ENCODE results near the gene LYPD6B.

The LYPD6B gene

GRCh38 chr2:149080971-149081370 is 42.5 kb downstream of the LYPD6B start:
- DNase-seq, result no peak

- no peak for DNase-seq
These were observed 43.6 kb downstream of the LYPD6B start for GRCh38 chr2:149082079-149082478.

DNA sequence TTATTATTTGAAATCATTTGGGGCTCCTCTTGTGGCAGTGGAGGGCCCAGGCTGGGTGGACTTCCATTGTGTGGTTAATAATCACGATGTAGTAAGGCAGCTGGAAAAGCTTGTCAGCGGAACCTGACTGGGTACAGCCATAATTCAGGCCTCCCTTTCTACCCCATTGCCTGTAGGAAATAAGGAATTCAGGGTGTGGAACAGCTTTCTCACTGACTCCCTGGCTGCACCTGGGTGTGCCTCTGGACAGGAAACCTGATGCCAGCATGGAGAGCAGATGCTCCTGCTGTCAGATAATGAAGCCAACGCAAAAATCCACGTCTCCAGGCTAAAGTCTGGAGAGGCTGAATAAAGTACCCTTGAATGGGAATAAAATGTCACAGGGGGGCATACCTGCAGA is 44.2 kb downstream of the LYPD6B start:
- DNase-seq, result no peak

GRCh38 chr2:149084924-149085795 is 46.7 kb downstream of the LYPD6B start:
- DNase-seq, result no peak

DNA sequence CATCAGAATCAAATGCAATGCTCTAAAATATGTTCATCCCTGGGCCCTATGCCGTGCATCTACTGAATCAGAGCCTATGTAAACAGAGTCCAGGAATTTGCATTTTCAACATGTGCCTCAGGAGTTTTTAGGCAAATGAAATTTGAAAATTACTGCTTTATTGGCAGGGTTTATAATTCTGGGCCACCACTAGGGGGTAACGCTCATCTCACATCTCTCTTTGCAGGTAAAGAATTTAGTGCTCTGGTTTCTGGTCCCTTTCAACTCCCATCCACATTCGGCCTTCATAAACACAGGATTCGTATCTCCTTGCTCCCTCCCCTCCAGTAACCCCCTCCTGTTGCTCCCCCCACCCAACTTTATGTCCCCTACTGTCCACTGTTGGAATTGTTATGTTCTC is 49.3 kb downstream of the LYPD6B start:
- no peak for DNase-seq

GRCh38 chr2:149089068-149089467 is 50.6 kb downstream of the LYPD6B start:
- DNase-seq, result no peak

DNA sequence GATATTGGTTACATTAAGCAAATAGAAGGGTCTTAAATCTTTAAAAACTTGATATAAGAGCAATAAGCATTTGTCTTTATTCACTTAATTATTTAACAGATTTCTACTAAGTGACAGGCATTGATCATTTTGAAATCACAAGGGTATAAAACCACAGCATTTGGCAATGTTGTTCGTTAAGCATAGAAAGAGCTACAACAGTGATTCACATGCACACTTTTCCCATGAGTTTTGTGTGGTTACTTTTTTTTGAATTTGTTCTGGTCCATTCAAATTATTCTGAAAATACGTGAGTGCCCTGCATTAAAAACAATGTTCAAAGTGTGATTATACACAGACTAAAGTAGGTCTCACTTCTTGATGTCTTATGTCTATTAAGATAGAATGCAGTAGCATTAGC is 52.2 kb downstream of the LYPD6B start:
- no peak for DNase-seq

GRCh38 chr2:149093579-149093978 is 55.1 kb downstream of the LYPD6B start:
- DNase-seq, result no peak

- DNase-seq, result no peak
These were observed 55.9 kb downstream of the LYPD6B start for GRCh38 chr2:149094217-149095015.

GRCh38 chr2:149098701-149099100 is 60.2 kb downstream of the LYPD6B start:
- no peak for DNase-seq

DNA sequence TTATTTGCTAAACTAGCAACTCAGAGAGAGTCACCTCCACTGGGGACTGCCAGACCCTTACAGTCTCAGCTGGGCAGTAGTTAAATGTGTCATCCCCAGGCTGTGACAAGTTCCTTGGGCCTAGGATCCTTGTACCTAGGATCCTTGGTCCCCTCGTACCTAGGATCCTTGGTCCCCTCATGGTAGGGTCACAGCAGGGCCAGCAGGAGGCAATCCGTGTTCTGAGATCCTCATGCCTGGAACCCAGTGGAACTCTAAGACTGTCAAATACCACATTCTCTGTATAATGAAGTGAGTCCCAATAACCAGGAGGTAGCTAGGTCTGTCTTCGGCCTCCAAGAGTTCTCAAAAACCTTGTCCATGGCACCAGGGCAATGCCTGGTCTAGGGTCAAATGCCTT is 60.8 kb downstream of the LYPD6B start:
- DNase-seq, result no peak

DNA sequence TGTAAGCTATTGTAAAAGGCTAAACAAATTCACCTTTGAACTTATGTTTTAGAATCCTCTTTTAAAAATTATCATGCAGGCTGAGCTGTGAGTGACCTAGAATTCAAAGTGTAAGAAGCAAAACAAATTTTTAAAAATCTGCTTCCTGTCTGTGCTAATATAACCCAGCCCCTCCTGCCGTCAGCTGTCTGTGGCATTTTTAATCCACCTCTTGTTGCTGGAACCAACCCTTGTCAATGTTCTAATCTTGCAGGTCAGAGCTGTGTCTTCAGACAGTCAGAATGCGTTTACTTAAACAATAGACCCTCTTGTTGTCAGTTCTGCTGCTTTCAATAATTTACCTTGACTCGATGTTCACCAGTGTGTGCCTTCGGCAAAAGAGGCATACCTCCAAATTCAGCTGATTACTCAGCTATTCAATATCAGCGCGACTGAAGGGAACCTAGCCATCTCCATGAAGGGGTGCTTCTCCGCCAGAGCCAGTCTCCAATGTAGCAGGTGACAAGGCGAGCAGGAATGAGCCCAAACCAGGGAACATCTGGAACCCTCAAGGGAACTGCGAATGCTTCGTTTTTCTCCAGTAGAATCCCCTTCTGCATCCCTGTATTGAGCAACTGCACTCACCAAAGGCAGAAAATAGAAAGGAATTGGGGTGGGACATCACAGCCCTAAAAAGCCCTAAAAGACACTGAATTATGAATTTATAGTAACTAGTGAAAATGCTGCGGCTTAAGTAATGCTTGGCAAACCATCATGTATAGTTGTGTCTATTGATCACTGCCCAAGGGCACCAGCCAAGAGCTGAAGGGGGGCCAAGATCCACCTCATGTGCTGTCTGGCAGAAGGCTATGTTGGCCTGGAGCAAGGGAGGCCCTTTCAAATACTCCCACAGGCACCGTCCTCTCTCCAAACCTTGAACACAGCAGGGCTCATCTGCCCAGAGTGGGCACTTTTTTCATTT is 62.5 kb downstream of the LYPD6B start:
- DNase-seq, result no peak

DNA sequence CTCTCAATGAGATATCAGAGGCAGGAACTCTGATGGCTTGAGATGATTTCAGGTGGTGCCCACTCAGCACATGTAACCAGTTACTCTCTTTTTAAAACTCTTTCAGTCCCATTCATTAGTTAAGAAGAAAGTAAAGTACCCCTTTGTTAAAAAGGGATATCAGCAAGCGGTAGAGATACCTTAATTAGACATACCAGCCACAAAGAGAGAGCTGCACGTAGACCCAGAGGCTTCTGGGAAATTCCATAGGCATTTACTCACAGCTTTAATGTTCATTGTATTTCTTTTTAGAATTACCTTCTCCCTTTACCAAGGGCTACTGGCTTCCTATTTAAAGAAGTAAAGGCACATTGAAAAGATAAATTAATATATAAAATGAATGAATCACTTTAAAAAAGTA is 63.3 kb downstream of the LYPD6B start:
- DNase-seq, result no peak

GRCh38 chr2:149103081-149103620 is 64.7 kb downstream of the LYPD6B start:
- DNase-seq, result no peak

DNA sequence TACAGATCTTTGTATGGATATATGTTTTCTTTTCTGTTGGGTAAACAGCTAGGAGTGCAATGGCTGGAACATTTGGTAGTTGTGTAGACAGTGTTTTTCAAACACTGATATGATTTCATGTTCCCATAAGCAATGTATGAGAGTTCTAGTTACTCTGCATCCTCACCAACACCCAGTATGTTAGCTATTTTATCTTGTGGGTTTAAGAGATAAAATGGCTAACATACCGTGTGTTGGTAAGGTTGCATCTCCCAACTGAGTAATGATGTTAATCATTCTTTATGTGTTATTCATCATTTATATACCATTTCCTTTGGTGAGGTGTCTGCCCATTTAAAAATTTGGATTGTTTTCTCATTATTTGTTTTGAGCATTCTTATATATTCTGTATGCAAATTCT is 65.7 kb downstream of the LYPD6B start:
- no peak for DNase-seq

DNA sequence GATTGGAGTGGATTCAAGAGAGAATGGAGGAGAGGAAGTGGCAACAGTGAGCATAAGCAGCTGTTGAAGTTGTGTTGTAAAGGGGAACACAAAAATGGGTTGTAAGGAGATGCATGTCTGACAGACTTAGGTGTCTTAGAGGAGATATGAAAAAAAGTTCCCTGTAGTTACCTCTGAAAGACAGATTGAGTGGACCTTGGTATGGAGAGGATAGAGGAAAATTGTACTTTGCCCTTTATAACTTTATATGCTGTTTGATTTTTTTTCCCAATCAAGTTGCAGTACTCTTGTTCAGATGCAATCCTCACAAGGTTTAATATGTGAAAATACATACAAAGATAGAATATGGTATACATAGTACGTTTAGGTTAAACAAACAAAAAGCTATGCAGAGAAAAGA is 73.6 kb downstream of the LYPD6B start:
- no peak for DNase-seq

DNA sequence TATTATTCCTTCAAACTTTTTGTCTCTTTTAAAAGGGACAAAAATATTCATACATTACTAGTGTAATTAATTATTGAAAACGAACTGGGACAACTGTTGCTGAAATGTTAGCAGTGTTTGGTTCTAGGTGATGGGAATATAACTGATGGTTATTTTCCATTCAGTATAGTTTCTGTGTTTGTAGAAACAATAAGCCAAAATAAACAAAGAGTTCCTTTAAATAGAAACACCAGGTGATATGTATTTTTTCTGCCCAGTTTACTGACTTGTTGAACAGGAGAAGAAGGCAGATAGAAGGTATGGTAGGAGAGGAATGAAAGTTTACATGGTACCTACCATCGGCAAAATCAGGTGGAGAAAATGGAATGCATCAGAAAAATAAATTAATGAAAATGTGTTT is 74.2 kb downstream of the LYPD6B start:
- no peak for DNase-seq

DNA sequence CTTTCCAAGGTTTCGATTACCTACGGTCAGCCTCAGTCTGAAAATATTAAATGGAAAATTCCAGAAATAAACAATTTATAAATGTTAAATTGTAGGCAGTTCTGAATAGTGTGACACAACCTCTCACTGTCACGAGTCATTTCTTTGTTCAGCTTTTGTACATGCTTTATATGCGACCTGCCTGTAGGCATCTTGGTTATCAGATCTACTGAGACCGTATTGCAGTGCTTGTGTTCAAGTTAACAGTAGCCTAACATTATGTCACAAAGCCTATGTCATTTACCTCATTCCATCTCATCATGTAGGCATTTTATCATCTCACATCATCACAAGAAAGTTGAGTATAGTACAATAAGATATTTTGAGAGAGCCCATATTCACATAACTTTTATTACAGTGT is 77.3 kb downstream of the LYPD6B start:
- no peak for DNase-seq

- no peak for DNase-seq
These were observed 80.9 kb downstream of the LYPD6B start for GRCh38 chr2:149119368-149119767.

- DNase-seq, result no peak
These were observed 84.0 kb downstream of the LYPD6B start for GRCh38 chr2:149122516-149122915.

- DNase-seq, result no peak
These were observed 86.7 kb downstream of the LYPD6B start for GRCh38 chr2:149125031-149125725.

GRCh38 chr2:149129433-149129832 is 90.9 kb downstream of the LYPD6B start:
- DNase-seq, result no peak

All from activated CD4-positive, alpha-beta T cell treated with anti-CD3 and anti-CD28 coated beads, Interleukin-10, Interleukin-2, amounts not matched to agents 100 ng/mL and 50 ng/mL, durations not matched to agents 16 hours and 8 hours (primary cell).